Measurements from ENCODE around the gene ENPEP.

The ENPEP gene

GRCh38 chr4:110532901-110533589 is 57.1 kb downstream of the ENPEP start:
- TF ChIP-seq CTCF (IDR thresholded peaks at IDR 0.05; ENCODE audit: low read depth, low read length, missing control alignments) = no peak
- H3K4me3 ChIP-seq (ENCODE audit: low read depth, low read length) = no peak overlapping the region
- in situ Hi-C loops (cut with HindIII; ENCODE audit: low sequenced_read_pairs) = no loop called here
- peak; percentile 40 for DNase-seq (ENCODE audit: low read depth)

GRCh38 chr4:110533590-110533910 is 57.6 kb downstream of the ENPEP start:
- in situ Hi-C loops (cut with HindIII; ENCODE audit: low sequenced_read_pairs) = no loop called here
- H3K4me3 ChIP-seq (ENCODE audit: low read depth, low read length) = no peak overlapping the region
- DNase-seq (ENCODE audit: low read depth) = no peak
- no peak for TF ChIP-seq CTCF (IDR thresholded peaks at IDR 0.05; ENCODE audit: low read depth, low read length, missing control alignments)

- DNase-seq (ENCODE audit: low read depth) = peak; percentile 95
- no peak for TF ChIP-seq CTCF (IDR thresholded peaks at IDR 0.05; ENCODE audit: low read depth, low read length, missing control alignments)
- H3K4me3 ChIP-seq (ENCODE audit: low read depth, low read length) = no peak overlapping the region
- in situ Hi-C loops (cut with HindIII; ENCODE audit: low sequenced_read_pairs) = no loop called here
These were observed 58.0 kb downstream of the ENPEP start for GRCh38 chr4:110533940-110534339.

GRCh38 chr4:110540581-110540980 is 64.6 kb downstream of the ENPEP start:
- in situ Hi-C loops (cut with HindIII; ENCODE audit: low sequenced_read_pairs) = no loop called here
- H3K4me3 ChIP-seq (ENCODE audit: low read depth, low read length) = no peak overlapping the region
- no peak for TF ChIP-seq CTCF (IDR thresholded peaks at IDR 0.05; ENCODE audit: low read depth, low read length, missing control alignments)
- DNase-seq (ENCODE audit: low read depth) = no peak

GRCh38 chr4:110540982-110541451 is 65.1 kb downstream of the ENPEP start:
- in situ Hi-C loops (cut with HindIII; ENCODE audit: low sequenced_read_pairs) = no loop called here
- H3K4me3 ChIP-seq (ENCODE audit: low read depth, low read length) = no peak overlapping the region
- TF ChIP-seq CTCF (IDR thresholded peaks at IDR 0.05; ENCODE audit: low read depth, low read length, missing control alignments) = no peak
- DNase-seq (ENCODE audit: low read depth) = peak; percentile 60

- no peak overlapping the region for H3K4me3 ChIP-seq (ENCODE audit: low read depth, low read length)
- in situ Hi-C loops (cut with HindIII; ENCODE audit: low sequenced_read_pairs) = no loop called here
- TF ChIP-seq CTCF (IDR thresholded peaks at IDR 0.05; ENCODE audit: low read depth, low read length, missing control alignments) = no peak
- no peak for DNase-seq (ENCODE audit: low read depth)
These were observed 67.6 kb downstream of the ENPEP start for GRCh38 chr4:110543577-110543976.
